Esophagus (tissue), 2 donors: Measurements from ENCODE around the gene AP3M1. TPM values are rescaled to one million over a fixed set of nuclear protein-coding genes. Genes with fewer than 3 reads are reported as not detected.

Source experiments
- H3K27ac ChIP-seq, 2 donors: one replicate each; pipeline ENCODE4 v1.5.1; 2013; ENCODE audit warnings: low read depth in 2 of 2, mild to moderate bottlenecking in 2 of 2, inconsistent platforms in 1 of 2, low read length in 1 of 2, moderate library complexity in 1 of 2
- H3K27me3 ChIP-seq, 2 donors: one replicate each; pipeline ENCODE4 v1.6.1; 2013; ENCODE audit warnings: low read length in 2 of 2, control low read depth in 1 of 2, mild to moderate bottlenecking in 1 of 2; ENCODE audit not compliant: insufficient read depth in 2 of 2, control insufficient read depth in 1 of 2
- H3K36me3 ChIP-seq, 2 donors: one replicate each; pipeline ENCODE4 v1.6.1; 2013; ENCODE audit warnings: low read length in 1 of 2; ENCODE audit not compliant: control insufficient read depth in 2 of 2, insufficient read depth in 2 of 2
- H3K4me1 ChIP-seq, 2 donors: one replicate each; pipeline ENCODE4 v1.6.1; 2013; ENCODE audit warnings: low read length in 1 of 2; ENCODE audit not compliant: control insufficient read depth in 2 of 2, insufficient read depth in 2 of 2
- H3K4me3 ChIP-seq, 2 donors: one replicate each; pipeline ENCODE4 v1.5.1; 2013; ENCODE audit warnings: low read length in 2 of 2, mild to moderate bottlenecking in 2 of 2, low read depth in 1 of 2, moderate library complexity in 1 of 2
- H3K9me3 ChIP-seq, 2 donors: one replicate each; pipeline ENCODE4 v1.6.1; 2013; ENCODE audit warnings: mild to moderate bottlenecking in 2 of 2, low read depth in 1 of 2, low read length in 1 of 2, moderate library complexity in 1 of 2; ENCODE audit not compliant: control insufficient read depth in 2 of 2, insufficient read depth in 1 of 2
- WGBS, 2 donors: extraction: QIAGEN DNeasy Blood & Tissue Kit; methylation state at CpG; one replicate each; pipeline ENCODE4 v1.1.7; 2013; 5-methylcytosine and 5-hydroxymethylcytosine counted together
- polyA plus RNA-seq, 2 donors: library from polyadenylated mRNA; stranded (reverse); fragments of 200-250 nt; gene quantifications; one replicate each; pipeline ENCODE4 v1.2.3, GENCODE V29; 2013
- donor health status: healthy with polysubstance abuse.
- donor health status: Bipolar disorder and iron deficiency.

The AP3M1 gene
- polyA plus RNA-seq, 2 donors, result 7.1 to 13.4 TPM

GRCh38 chr10:74179111-74179710 lies 28.6 kb upstream of the AP3M1 start:
- Histone ChIP-seq H3K4me3 (no peak overlapping the region), H3K4me1 (no peaks in the 10 kb centered on the region), H3K27me3 (no peaks in the 10 kb centered on the region), H3K9me3 (no peaks in the 10 kb centered on the region), H3K36me3 (no peaks in the 10 kb centered on the region), H3K27ac (no peak overlapping the region)
- 78 to 87% methylated on average over 2 of the region's 2 CpGs for WGBS, 2 donors

DNA sequence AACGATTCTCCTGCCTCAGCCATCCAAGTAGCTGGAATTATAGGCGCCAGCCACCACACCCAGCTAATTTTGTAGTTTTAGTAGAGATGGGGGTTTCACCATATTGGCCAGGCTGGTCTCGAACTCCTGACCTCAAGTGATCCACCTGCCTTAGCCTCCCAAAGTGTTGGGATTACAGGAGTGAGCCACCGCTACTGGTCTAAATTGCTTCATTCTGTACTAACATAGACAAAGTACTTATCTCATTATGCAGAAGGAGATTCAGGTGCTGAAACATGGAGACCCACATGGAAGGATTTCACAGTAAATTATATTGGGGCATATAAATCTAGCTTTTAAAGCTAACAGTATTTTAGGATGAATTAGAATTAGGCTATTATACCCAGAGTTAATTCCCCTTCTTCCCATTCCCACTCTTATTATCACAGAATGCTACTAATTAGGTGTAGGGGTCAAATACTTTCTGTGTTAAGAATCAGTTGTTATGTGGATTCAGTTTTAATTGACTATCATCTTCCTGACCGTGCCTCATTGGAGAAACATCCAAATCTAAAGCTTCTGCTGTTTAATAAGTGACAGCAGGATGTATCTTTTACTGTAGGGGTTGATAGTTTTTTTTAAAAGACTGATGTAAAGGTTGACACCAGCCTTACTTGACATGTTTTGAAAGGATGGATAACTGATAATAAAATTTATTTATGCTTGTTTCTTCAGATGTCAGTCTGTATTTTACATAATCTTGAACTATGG lies 27.6 kb upstream of the AP3M1 start:
- Histone ChIP-seq H3K27ac (no peak overlapping the region), H3K27me3 (no peaks in the 10 kb centered on the region), H3K9me3 (no peaks in the 10 kb centered on the region), H3K4me1 (no peaks in the 10 kb centered on the region), H3K4me3 (no peak overlapping the region), H3K36me3 (no peaks in the 10 kb centered on the region)
- WGBS, 2 donors, result 85 to 89% methylated on average over 5 of the region's 5 CpGs

GRCh38 chr10:74177140-74177677 lies 26.6 kb upstream of the AP3M1 start:
- Histone ChIP-seq H3K27me3 (no peaks in the 10 kb centered on the region), H3K27ac (peak overlapping the region; percentile 91 to 96), H3K4me3 (peak overlapping the region; percentile 71 to 73), H3K4me1 (no peaks in the 10 kb centered on the region), H3K36me3 (no peaks in the 10 kb centered on the region), H3K9me3 (no peaks in the 10 kb centered on the region)
- WGBS, 2 donors, result 8 to 9% methylated on average over 13 of the region's 13 CpGs

- H3K4me1 ChIP-seq, result no peaks in the 10 kb centered on the region
- peak overlapping the region; percentile 71 to 73 for H3K4me3 ChIP-seq
- whole genome bisulfite sequencing, 2 donors, result 0% methylated on average over 72 of the region's 72 CpGs
- H3K27me3 ChIP-seq, result no peaks in the 10 kb centered on the region
- no peaks in the 10 kb centered on the region for H3K9me3 ChIP-seq
- H3K36me3 ChIP-seq, result no peaks in the 10 kb centered on the region
- H3K27ac ChIP-seq, result peak overlapping the region; percentile 91 to 96
Measured at GRCh38 chr10:74176380-74177139, 25.9 kb upstream of the AP3M1 start.

DNA sequence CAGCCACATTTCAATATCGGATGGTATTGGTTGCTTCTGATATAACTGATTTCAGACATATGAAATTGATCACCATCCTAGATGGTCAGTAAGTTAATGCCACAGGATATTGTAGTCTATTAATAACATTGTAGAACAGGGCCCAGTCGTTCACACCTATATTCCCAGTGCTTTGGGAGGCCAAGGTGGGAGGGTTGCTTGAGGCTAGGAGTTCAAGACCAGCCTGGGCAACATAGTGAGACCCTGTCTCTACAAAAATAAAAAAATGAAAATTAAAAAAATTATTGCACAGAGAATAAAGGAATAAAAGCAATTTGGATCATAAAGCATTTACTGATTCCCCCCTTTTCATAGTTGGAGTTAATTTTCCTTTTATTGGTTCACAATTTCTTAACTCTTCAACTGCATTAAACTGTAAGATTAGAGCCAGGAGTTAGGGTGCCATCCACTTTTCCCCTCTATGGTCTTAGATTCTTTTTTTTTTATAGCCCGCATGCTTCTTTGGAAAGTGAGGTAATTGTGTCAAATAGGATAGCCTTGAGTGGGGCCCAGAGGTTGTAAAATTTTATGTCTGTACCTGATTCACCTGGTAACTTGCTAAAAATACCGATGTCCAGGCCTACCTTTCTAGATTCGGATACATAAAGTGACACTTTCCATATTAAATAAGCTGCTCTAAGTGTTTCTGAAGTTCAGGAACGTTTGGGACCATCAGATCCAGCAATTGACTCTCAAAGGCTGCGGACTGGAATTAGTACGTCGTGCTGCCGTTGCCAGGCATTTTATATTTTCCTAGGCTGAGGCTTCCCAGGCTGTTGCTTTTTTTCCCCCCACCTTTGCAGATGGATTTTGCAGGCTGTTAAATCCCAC lies 25.1 kb upstream of the AP3M1 start:
- no peaks in the 10 kb centered on the region for H3K9me3 ChIP-seq
- no peaks in the 10 kb centered on the region for H3K36me3 ChIP-seq
- peak overlapping the region; percentile 91 to 96 for H3K27ac ChIP-seq
- H3K4me3 ChIP-seq, result peak overlapping the region; percentile 71 to 73
- H3K4me1 ChIP-seq, result no peaks in the 10 kb centered on the region
- 25 to 26% methylated on average over 10 of the region's 10 CpGs for WGBS, 2 donors
- no peaks in the 10 kb centered on the region for H3K27me3 ChIP-seq

GRCh38 chr10:74174521-74174920 lies 23.9 kb upstream of the AP3M1 start:
- no peak overlapping the region for H3K4me3 ChIP-seq
- H3K36me3 ChIP-seq, result no peaks in the 10 kb centered on the region
- H3K27ac ChIP-seq, result no peak overlapping the region
- no peaks in the 10 kb centered on the region for H3K27me3 ChIP-seq
- 53 to 55% methylated on average over 3 of the region's 3 CpGs for WGBS, 2 donors
- H3K4me1 ChIP-seq, result no peaks in the 10 kb centered on the region
- no peaks in the 10 kb centered on the region for H3K9me3 ChIP-seq

DNA sequence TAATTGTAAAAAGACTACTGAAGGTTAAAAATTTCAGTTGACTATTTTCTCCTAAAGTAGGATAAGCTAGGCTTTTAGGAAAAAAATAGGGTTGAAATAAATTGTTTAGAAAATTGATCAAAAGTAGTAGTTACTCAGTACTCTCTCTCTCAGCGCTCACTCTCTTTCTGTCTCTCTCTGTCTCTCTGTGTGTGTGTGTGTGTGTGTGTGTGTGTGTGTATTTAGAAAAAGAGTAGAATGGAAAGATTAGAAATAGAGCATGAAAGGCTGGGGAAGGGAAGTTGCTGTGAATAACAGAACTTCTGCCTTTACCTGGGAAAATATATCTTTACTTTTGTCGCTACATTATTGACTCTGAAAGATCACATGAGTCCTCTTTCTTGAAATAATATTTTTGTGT lies 21.0 kb upstream of the AP3M1 start:
- no peaks in the 10 kb centered on the region for H3K4me1 ChIP-seq
- H3K27me3 ChIP-seq, result no peaks in the 10 kb centered on the region
- H3K36me3 ChIP-seq, result no peaks in the 10 kb centered on the region
- WGBS, 2 donors, result 88 to 93% methylated on average over 2 of the region's 2 CpGs
- H3K4me3 ChIP-seq, result no peak overlapping the region
- H3K27ac ChIP-seq, result no peak overlapping the region
- H3K9me3 ChIP-seq, result no peaks in the 10 kb centered on the region

DNA sequence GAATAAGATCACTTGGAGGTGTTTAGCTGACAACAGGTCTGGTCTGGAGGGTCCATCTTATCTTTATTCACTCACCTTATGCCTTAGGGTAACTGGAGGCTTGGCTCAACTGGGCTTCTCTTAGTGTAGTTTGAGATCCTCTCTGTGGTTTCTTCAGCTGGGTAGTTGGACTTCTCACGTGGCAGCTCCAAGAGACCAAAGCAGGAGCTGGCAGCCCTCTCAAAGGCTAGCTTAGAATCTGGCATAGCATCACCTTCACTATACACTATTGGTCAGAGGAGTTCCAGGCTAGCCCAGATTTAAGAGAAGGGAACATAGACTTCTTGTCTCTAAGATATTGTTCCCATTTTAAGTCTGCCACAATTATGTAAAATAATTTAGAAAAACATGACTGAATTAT lies 16.8 kb upstream of the AP3M1 start:
- no peaks in the 10 kb centered on the region for H3K4me1 ChIP-seq
- no peak overlapping the region for H3K4me3 ChIP-seq
- H3K27me3 ChIP-seq, result no peaks in the 10 kb centered on the region
- H3K9me3 ChIP-seq, result no peaks in the 10 kb centered on the region
- H3K36me3 ChIP-seq, result no peaks in the 10 kb centered on the region
- WGBS, 2 donors, result 50 to 54% methylated on average over 1 of the region's 1 CpG
- no peak overlapping the region for H3K27ac ChIP-seq

DNA sequence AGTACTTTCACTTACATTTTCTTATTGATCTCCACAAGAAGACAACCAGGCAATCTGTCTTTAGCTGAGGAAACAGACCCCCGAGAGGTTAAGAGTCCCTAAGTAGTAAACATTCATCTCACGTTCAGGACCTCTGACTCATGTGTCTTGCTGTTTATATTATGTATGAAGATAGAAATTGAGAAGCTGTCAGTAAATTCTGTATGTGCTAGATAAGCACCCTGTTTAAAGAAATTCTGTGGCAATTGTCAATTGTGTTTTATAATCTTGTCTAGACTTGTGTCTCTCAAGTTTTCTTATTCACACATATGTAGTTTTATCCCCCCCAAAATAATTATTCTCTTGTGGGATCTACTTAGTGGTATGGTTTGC lies 14.9 kb upstream of the AP3M1 start:
- H3K27me3 ChIP-seq, result no peaks in the 10 kb centered on the region
- H3K4me1 ChIP-seq, result peaks cover 0 to under 1% of the 10 kb centered on the region in 2 donors
- WGBS, 2 donors, result 47 to 50% methylated on average over 2 of the region's 2 CpGs
- H3K27ac ChIP-seq, result no peak overlapping the region
- no peaks in the 10 kb centered on the region for H3K9me3 ChIP-seq
- H3K4me3 ChIP-seq, result no peak overlapping the region
- H3K36me3 ChIP-seq, result no peaks in the 10 kb centered on the region
